HEK293 (cell line): ENCODE data around the gene SH3BP4.

Experiments used
- CTCF ChIP-seq: fragments of 450-650 bp; formaldehyde crosslinking; IDR thresholded peaks from 2 replicates; pipeline ENCODE4 v1.5.1; 2016; ENCODE audit warnings: missing biosample characterization, missing genetic modification characterization
- EGR2 ChIP-seq: fragments of 450-650 bp; formaldehyde crosslinking; IDR thresholded peaks from 2 replicates; pipeline ENCODE4 v1.5.1; 2016; ENCODE audit warnings: low read depth, missing biosample characterization, missing genetic modification characterization
- GLIS2 ChIP-seq: fragments of 450-650 bp; formaldehyde crosslinking; IDR thresholded peaks from 2 replicates; pipeline ENCODE4 v1.5.1; 2016; ENCODE audit warnings: missing biosample characterization, missing genetic modification characterization
- ZBTB7A ChIP-seq: fragments of 450-650 bp; formaldehyde crosslinking; IDR thresholded peaks from 2 replicates; pipeline ENCODE4 v1.5.1; 2016; ENCODE audit warnings: low read depth, missing biosample characterization, missing genetic modification characterization
- ZFP41 ChIP-seq: fragments of 450-650 bp; formaldehyde crosslinking; IDR thresholded peaks from 2 replicates; pipeline ENCODE4 v1.5.1; 2016; ENCODE audit warnings: missing biosample characterization, missing genetic modification characterization, borderline replicate concordance
- ZFP69B ChIP-seq: fragments of 450-650 bp; formaldehyde crosslinking; IDR thresholded peaks from 2 replicates; pipeline ENCODE4 v1.5.1; 2016; ENCODE audit warnings: missing biosample characterization, missing genetic modification characterization
- ZNF24 ChIP-seq: fragments of 450-650 bp; formaldehyde crosslinking; IDR thresholded peaks from 2 replicates; pipeline ENCODE4 v1.5.1; 2016; ENCODE audit warnings: missing biosample characterization, missing genetic modification characterization
- ZNF280D ChIP-seq: fragments of 450-650 bp; formaldehyde crosslinking; IDR thresholded peaks from 2 replicates; pipeline ENCODE4 v1.5.1; 2016; ENCODE audit warnings: missing biosample characterization, missing genetic modification characterization
- ZNF350 ChIP-seq: fragments of 450-650 bp; formaldehyde crosslinking; IDR thresholded peaks from 2 replicates; pipeline ENCODE4 v1.5.0; 2017; ENCODE audit warnings: missing biosample characterization, mild to moderate bottlenecking, missing genetic modification characterization
- ZNF449 ChIP-seq: fragments of 450-650 bp; formaldehyde crosslinking; IDR thresholded peaks from 2 replicates; pipeline ENCODE4 v1.5.1; 2017; ENCODE audit warnings: missing biosample characterization, mild to moderate bottlenecking, missing genetic modification characterization, moderate library complexity
- ZNF529 ChIP-seq: fragments of 450-650 bp; formaldehyde crosslinking; IDR thresholded peaks from 2 replicates; pipeline ENCODE4 v1.5.1; 2017; ENCODE audit warnings: missing genetic modification characterization, missing biosample characterization; ENCODE audit not compliant: insufficient replicate concordance
- ZNF571 ChIP-seq: fragments of 450-650 bp; formaldehyde crosslinking; IDR thresholded peaks from 2 replicates; pipeline ENCODE4 v1.5.0; 2017; ENCODE audit warnings: missing biosample characterization, missing genetic modification characterization
- ZNF624 ChIP-seq: fragments of 450-650 bp; formaldehyde crosslinking; IDR thresholded peaks from 2 replicates; pipeline ENCODE4 v1.5.1; 2017; ENCODE audit warnings: missing biosample characterization, missing genetic modification characterization
- ZNF660 ChIP-seq: fragments of 450-650 bp; IDR thresholded peaks from 2 replicates; pipeline ENCODE4 v1.5.1; 2018; ENCODE audit warnings: missing biosample characterization, mild to moderate bottlenecking, missing genetic modification characterization

- TF ChIP-seq CTCF (tag by site-specific recombination) (no peak), ZNF624 (tag by site-specific recombination) (no peak), ZNF660 (tag by site-specific recombination) (no peak), ZBTB7A (no peak), ZNF24 (tag by site-specific recombination) (no peak), ZNF350 (tag by site-specific recombination) (no peak), ZNF529 (tag by site-specific recombination) (no peak), EGR2 (no peak), GLIS2 (tag by site-specific recombination) (no peak), ZNF449 (tag by site-specific recombination) (no peak), ZNF571 (no peak), ZNF280D (tag by site-specific recombination) (no peak), ZFP41 (tag by site-specific recombination) (no peak), ZFP69B (tag by site-specific recombination) (no peak)
Measured at GRCh38 chr2:235049069-235049468, 97.3 kb downstream of the SH3BP4 start.
